Spleen (tissue), 11 donors: Measurements from ENCODE around the gene ARL6IP4. TPM values are rescaled to one million over a fixed set of nuclear protein-coding genes. Genes with fewer than 3 reads are reported as not detected.

Experiments
- DNase-seq: peaks from one replicate; pipeline ENCODE4 v3.0.0-alpha.2; 2020
- H3K27ac ChIP-seq, 8 donors: fragments of 200-600 bp; sonication (generic) in 7 of 8; 1 replicate in 4 of 8; 2 replicates in 4 of 8; pipeline versions ENCODE4 v1.5.0 to v1.8.0; 2016 to 2021; ENCODE audit warnings: inconsistent platforms in 4 of 8, mild to moderate bottlenecking in 4 of 8, moderate library complexity in 1 of 8
- H3K27me3 ChIP-seq, 7 donors: fragments of 200-600 bp; sonication (generic) in 6 of 7; replicated peaks in 1 of 7; 1 replicate in 4 of 7; 2 replicates in 3 of 7; pipeline versions ENCODE4 v1.5.0 to v1.8.0; 2016 to 2021; ENCODE audit warnings: inconsistent platforms in 3 of 7, mild to moderate bottlenecking in 1 of 7
- H3K36me3 ChIP-seq, 6 donors: fragments of 200-600 bp; sonication (generic) in 5 of 6; 1 replicate in 4 of 6; 2 replicates in 2 of 6; pipeline versions ENCODE4 v1.5.0 to v1.8.0; 2016 to 2021; ENCODE audit warnings: inconsistent platforms in 2 of 6
- H3K4me1 ChIP-seq, 6 donors: fragments of 200-600 bp; sonication (generic) in 5 of 6; 1 replicate in 3 of 6; 2 replicates in 3 of 6; pipeline versions ENCODE4 v1.5.0 to v1.8.0; 2016 to 2021; ENCODE audit warnings: inconsistent platforms in 3 of 6
- H3K4me3 ChIP-seq, 8 donors: fragments of 200-600 bp; sonication (generic) in 7 of 8; 1 replicate in 4 of 8; 2 replicates in 4 of 8; pipeline versions ENCODE4 v1.5.0 to v1.8.0; 2016 to 2021; ENCODE audit warnings: inconsistent platforms in 4 of 8, mild to moderate bottlenecking in 4 of 8, moderate library complexity in 2 of 8
- H3K9me3 ChIP-seq, 8 donors: fragments of 200-600 bp; sonication (generic) in 7 of 8; 1 replicate in 4 of 8; 2 replicates in 4 of 8; pipeline versions ENCODE4 v1.5.0 to v1.8.0; 2016 to 2021; ENCODE audit warnings: inconsistent platforms in 4 of 8
- CTCF ChIP-seq, 11 experiments: fragments of 200-600 bp in 7 of 11; fragments of 450-650 bp in 4 of 11; sonication (generic) in 4 of 11; IDR thresholded peaks in 8 of 11; conservative IDR thresholded peaks in 3 of 11; 1 replicate in 7 of 11; 2 replicates in 4 of 11; pipeline versions ENCODE4 v1.4.0 to v1.8.0; 2016 to 2021; ENCODE audit warnings: antibody characterized with exemption in 11 of 11, inconsistent platforms in 4 of 11, mild to moderate bottlenecking in 1 of 11
- POLR2A ChIP-seq, 3 donors: fragments of 450-650 bp; IDR thresholded peaks; one replicate each; pipeline ENCODE4 v1.5.1; 2017; ENCODE audit warnings: antibody characterized with exemption in 3 of 3, mild to moderate bottlenecking in 1 of 3
- POLR2AphosphoS5 ChIP-seq, 3 donors: sonication (generic); formaldehyde crosslinking; IDR thresholded peaks; one replicate each; pipeline ENCODE4 v1.5.1; 2017; ENCODE audit warnings: antibody characterized with exemption in 3 of 3
- WGBS, 5 donors: extraction: QIAGEN DNeasy Blood & Tissue Kit in 3 of 5; methylation state at CpG; one replicate each; pipeline versions ENCODE4 v1.1.5 to v1.1.7; 2013 to 2018; 5-methylcytosine and 5-hydroxymethylcytosine counted together
- intact Hi-C: fragments of 100-400 bp; cut with DNase I; formaldehyde crosslinking; loops from one replicate; pipeline ENCODE4 v1.15.0; 2023; ENCODE audit warnings: low total_unique reads
- polyA plus RNA-seq, 3 donors: library from polyadenylated mRNA; stranded (reverse); fragments of 200-250 nt; gene quantifications; one replicate each; pipeline ENCODE4 v1.2.1, GENCODE V29; 2013
- total RNA-seq, 7 donors: library from RNA; depleted of rRNA in 3 of 7; stranded (reverse); fragments of >200 nt in 3 of 7; fragmentation: NEBNext Ultra II Directional in 4 of 7; extraction: Animal tissue kit (Norgen Biotek cat#: 25700) in 4 of 7; gene quantifications; one replicate each; pipeline versions ENCODE4 v1.1.0 to v1.2.1, GENCODE V29; 2016 to 2021
- donor health status: healthy with polysubstance abuse.
- donor health status: DM: no; HTN: no; CAD: no; lungs with moderate emphysema.
- donor health status: DM: no; HTN: no; CAD: no.
- donor health status: Bipolar disorder and iron deficiency.
- donor health status: healthy.
- donor health status: DM: no; HTN: no; CAD: no.
- donor health status: DM: yes; HTN: yes; CAD: no.

Gene ARL6IP4
- total and polyA plus RNA-seq, 10 donors: 150 to 419 (median 197) TPM

DNA sequence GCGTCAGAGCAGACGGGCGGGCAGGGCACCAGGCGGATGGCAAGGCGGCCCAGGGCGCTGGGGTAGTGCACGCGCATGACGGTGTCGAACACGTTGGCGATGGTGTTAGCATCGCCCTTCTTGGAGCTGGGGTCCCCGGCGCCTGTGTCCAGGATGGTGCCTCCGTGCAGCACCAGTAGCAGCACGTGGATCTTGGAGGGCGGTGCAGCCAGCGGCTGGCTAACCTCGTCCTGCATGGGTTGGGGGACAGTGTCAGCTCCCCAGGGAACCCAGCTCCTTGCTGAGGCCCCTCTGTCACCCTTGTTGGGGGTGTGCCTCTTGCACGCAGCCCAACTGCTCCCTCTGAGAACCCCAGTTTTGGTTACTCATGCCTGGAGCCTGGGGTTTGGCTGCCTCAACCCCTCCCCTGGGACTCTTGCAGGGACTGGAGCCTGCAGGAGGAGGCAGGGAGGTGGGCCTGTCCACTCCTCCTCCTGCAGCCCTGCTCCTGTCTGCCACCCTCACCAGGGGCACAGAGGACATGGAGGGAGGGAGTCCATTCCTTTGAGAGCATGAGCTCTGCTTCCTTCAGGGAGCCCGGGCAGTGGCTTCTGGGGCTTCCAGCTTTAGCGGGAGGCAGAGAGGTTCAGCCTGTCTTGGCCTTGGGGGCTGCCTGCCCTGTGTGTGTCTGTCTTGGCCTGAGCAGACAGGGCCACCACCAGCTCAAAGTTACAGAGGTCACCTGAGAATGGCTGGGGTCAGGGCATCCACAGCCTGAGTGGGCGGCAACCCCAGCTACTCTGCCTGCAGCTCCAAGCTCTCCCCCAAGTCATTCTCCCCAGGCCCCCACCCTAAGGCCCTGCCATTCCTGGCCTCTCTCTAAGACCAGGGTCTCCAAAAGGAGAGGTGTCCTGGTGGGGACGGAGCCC lies 17.1 kb downstream of the ARL6IP4 start:
- DNase-seq: peak; percentile 68
- 94 to 97% (median 95%) methylated on average over 11 to 25 of the region's 25 CpGs for WGBS, 5 donors
- no peak for TF ChIP-seq POLR2AphosphoS5 (IDR thresholded peaks at IDR 0.05)
- TF ChIP-seq POLR2A (IDR thresholded peaks at IDR 0.05): no peak
- no peak for TF ChIP-seq CTCF (IDR thresholded peaks at IDR 0.05 in 8 of 11, conservative IDR thresholded peaks at IDR 0.05 in 3 of 11)
- Histone ChIP-seq H3K27ac (no peak overlapping the region), H3K4me1 (peaks cover 0 to 6% (median 0%) of the 10 kb centered on the region in 6 donors), H3K36me3 (peaks cover 0 to 38% (median 5%) of the 10 kb centered on the region in 6 donors), H3K9me3 (no peaks in the 10 kb centered on the region), H3K27me3 (no peaks in the 10 kb centered on the region), H3K4me3 (no peak overlapping the region)
- intact Hi-C loops: no loop called here

DNA sequence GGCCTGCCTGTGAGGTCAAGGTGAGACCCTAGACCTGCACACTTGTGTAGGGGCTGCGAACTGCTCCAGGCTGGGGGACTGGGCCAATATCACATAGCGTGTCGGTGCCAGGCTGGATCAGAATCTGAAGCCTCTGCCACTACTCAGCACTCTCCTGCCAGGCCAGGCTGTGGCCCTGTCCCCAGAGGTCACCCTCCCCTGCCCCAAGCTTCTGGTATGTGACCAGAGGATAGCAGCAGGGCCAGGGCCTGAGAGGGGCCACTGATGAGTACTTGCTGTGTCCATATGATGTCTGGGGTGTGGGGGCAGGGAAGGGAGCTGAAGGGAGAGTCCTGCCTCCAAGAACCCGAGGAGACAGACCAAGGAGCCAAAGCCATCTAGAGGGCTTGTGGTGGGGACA lies 17.8 kb downstream of the ARL6IP4 start:
- TF ChIP-seq POLR2AphosphoS5 (IDR thresholded peaks at IDR 0.05) (no peak), CTCF (IDR thresholded peaks at IDR 0.05 in 8 of 11, conservative IDR thresholded peaks at IDR 0.05 in 3 of 11) (no peak)
- H3K9me3 ChIP-seq: no peaks in the 10 kb centered on the region
- DNase-seq: peak; percentile 46
- H3K4me1 ChIP-seq: peaks cover 0 to 6% (median 0%) of the 10 kb centered on the region in 6 donors
- no peaks in the 10 kb centered on the region for H3K27me3 ChIP-seq
- intact Hi-C loops: no loop called here
- peaks cover 0 to 38% (median 5%) of the 10 kb centered on the region in 6 donors for H3K36me3 ChIP-seq
- H3K27ac ChIP-seq: no peak overlapping the region
- 77 to 91% (median 83%) methylated on average over 2 to 4 of the region's 4 CpGs for WGBS, 5 donors
- H3K4me3 ChIP-seq: no peak overlapping the region

GRCh38 chr12:122999196-122999946 lies 18.9 kb downstream of the ARL6IP4 start:
- Histone ChIP-seq H3K27me3 (no peaks in the 10 kb centered on the region), H3K27ac (no peak overlapping the region), H3K9me3 (no peaks in the 10 kb centered on the region), H3K4me3 (no peak overlapping the region), H3K4me1 (peaks cover 0 to 6% (median 0%) of the 10 kb centered on the region in 6 donors), H3K36me3 (peaks cover 0 to 42% (median 5%) of the 10 kb centered on the region in 6 donors)
- TF ChIP-seq CTCF (IDR thresholded peaks at IDR 0.05 in 8 of 11, conservative IDR thresholded peaks at IDR 0.05 in 3 of 11) (no peak), POLR2AphosphoS5 (IDR thresholded peaks at IDR 0.05) (no peak), POLR2A (IDR thresholded peaks at IDR 0.05) (no peak)
- intact Hi-C loops: no loop called here
- DNase-seq: peak; percentile 57
- 89 to 93% (median 91%) methylated on average over 3 to 8 of the region's 8 CpGs for WGBS, 5 donors

DNA sequence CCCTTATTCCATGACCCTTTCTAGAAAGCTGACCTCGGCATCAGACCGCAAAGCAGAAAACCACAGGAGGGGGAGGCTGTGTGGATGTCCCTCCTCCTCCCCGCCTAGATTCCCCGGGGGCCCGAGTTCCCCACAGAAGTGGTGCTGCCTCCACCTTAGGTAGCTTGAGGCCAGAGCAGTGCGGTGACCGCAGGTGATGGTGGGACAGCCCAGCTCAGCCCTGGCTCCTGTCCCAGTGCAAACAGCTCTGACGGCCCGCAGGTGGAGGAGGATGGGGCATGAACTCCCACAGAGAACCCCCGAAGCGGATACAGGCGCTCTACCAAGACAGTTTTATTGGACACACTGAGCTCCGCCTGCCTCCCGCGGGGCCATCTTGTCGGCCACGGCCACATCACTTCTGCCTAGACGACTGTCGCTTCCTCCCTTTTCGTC lies 19.5 kb downstream of the ARL6IP4 start:
- H3K4me3 ChIP-seq: no peak overlapping the region
- TF ChIP-seq POLR2A (IDR thresholded peaks at IDR 0.05): no peak
- no peak for TF ChIP-seq POLR2AphosphoS5 (IDR thresholded peaks at IDR 0.05)
- no peak for TF ChIP-seq CTCF (IDR thresholded peaks at IDR 0.05 in 8 of 11, conservative IDR thresholded peaks at IDR 0.05 in 3 of 11)
- no peak overlapping the region for H3K27ac ChIP-seq
- H3K36me3 ChIP-seq: peaks cover 0 to 48% (median 9%) of the 10 kb centered on the region in 6 donors
- H3K4me1 ChIP-seq: peaks cover 0 to 6% (median 0%) of the 10 kb centered on the region in 6 donors
- no peaks in the 10 kb centered on the region for H3K9me3 ChIP-seq
- WGBS, 5 donors: 78 to 84% (median 82%) methylated on average over 18 to 20 of the region's 20 CpGs
- DNase-seq: peak; percentile 69
- no peaks in the 10 kb centered on the region for H3K27me3 ChIP-seq
- intact Hi-C loops: no loop called here
